Measurements from ENCODE around the gene NAP1L5.

- TF ChIP-seq CTCF (conservative IDR thresholded peaks at IDR 0.05; ENCODE audit: low read depth, low read length): peak; percentile 69
- no peak for TF ChIP-seq EZH2 (IDR thresholded peaks at IDR 0.05; ENCODE audit: low read length, unreplicated experiment)
- TF ChIP-seq EZH2phosphoT487 (IDR thresholded peaks at IDR 0.05; ENCODE audit: borderline replicate concordance, low read length): no peak
These were observed 8.9 kb upstream of the NAP1L5 start for GRCh38 chr4:88706574-88706973.
